Measurements from ENCODE around the gene SLIT3.
A peak's percentile ranks its signal among the peaks of the same experiment; 100 is the strongest.

The SLIT3 gene

GRCh38 chr5:168726342-168726741 lies 574.6 kb downstream of the SLIT3 start:
- DNase-seq: no peak

GRCh38 chr5:168724227-168724626 lies 576.7 kb downstream of the SLIT3 start:
- DNase-seq: no peak

DNA sequence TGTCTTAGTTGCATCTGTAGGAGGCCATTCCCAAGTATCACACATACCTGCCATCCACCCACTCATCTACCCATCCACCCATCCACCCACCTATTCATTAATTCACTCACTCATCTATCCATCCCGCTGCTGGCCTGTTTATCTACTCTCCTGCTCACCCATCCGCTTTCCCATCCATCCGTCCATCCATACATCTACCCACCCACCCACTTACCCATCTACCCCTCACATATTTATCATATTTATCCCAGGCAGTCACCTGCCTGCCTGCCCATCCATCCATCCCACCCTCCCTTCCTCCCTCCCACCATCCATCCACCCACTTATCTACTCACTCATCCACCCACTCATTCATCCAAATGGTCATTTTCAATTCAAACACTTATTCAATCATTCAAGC lies 577.9 kb downstream of the SLIT3 start:
- no peak for DNase-seq

DNA sequence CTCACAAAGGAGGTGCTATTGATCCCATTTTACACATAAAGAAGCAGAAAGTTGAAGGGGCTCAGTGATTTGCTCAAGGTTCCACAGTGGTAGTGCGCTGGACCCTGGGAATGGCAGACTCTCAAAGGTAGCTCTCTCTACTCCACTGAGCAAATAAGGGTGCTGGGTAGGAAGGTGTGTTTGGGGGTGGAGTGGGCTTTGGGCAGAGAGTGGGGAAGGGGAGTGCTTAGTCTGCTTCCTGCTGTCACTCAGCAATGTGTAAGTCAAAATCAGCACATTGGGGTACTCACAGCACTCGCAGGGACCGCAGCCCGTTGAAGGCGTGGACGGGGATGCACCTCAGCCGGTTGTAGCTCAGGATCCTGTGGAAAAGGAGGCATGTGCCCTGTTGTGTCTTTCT lies 579.0 kb downstream of the SLIT3 start:
- DNase-seq: no peak

DNA sequence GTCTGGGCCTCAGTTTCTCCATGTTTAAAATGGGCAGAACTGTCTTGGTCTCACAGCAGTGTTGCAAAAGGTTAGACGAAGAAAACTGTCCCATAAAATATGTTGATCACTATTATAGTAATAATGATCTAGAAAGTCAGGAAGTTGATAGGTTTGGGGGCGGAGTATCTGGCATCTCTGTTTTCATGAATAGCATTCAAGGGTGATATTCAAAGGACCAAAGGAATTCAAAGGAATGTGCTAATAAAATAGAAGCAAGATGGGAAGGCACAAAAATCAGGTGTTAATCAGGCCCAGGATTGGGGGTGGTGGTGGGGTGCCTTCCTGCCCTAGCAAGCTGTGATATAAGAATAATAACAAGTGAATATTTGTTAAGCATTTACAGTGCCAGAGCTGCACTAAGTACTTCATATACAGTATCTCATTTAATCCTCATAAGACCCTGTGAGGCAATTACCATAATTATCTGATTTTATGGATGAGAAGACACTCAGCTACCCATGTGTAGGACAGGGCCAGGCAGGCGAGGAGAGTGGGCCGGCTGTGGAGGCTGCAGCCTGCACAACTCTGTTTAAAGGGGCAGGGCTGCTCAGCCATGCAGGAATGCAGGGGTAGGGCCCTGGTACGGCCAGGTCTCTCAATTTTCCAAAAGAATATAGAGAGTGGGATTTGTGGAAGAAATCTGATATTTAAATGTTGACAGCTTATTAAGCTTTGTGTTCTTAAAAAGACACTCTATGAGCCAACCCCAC lies 579.8 kb downstream of the SLIT3 start:
- no peak for DNase-seq

DNA sequence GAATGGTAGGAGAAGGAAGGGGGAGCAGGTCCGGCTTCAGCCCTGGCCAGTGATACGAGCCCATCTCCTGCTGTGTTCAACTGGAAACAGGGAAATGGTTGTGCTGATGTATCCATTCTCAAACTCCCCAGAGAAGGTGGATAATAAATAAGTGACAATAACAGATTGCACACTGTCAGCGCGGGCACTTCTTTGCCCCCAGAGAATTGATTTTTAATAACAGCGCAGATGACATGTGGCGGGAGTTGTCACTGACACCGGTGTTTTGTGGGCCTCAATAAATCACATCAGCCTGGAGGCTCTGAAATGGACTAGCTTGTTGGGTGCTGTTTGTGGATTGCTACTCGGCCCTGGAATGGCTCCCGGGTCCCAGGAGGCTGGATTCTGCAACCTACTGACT lies 580.4 kb downstream of the SLIT3 start:
- DNase-seq: no peak

DNA sequence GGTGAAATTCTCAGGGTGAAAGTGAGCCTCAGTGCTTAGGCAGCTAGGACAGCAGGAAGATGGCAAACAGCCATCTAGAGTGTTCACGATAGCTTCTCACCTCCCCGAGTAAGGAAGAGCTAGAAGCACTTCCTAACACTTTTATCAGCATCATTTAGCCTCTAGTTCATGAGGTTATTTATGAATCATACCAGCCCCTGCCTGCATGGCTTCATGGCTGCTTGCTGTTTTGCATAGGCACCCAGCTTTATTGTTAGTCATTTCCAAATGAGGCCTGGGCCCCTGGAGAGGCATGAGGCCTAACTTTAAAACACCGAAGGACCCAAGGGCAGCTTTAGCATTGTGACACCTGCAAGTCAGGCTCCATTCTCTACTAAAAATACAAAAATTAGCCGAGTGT lies 586.9 kb downstream of the SLIT3 start:
- peak; percentile 66 for DNase-seq

DNA sequence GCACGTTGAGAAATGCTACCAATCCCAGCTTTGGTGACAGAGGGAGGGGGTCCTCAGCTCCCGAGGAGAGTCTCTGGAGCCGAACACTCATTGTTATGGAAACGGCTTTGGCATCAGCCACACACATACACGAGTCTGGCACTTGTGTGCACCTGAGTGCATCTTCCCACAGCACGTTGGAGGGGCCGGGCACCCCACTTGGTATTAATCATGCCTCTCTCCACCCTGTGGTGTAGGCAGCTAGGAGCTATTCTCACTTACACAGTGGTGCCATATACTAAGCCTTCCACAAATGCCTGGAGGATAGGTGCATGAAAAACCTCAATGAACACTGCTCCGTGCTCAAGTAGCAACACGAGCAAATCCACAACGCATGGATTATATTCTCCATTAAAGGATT lies 587.9 kb downstream of the SLIT3 start:
- no peak for DNase-seq

- peak; percentile 100 for DNase-seq
These were observed 588.5 kb downstream of the SLIT3 start for GRCh38 chr5:168712280-168712924.

DNA sequence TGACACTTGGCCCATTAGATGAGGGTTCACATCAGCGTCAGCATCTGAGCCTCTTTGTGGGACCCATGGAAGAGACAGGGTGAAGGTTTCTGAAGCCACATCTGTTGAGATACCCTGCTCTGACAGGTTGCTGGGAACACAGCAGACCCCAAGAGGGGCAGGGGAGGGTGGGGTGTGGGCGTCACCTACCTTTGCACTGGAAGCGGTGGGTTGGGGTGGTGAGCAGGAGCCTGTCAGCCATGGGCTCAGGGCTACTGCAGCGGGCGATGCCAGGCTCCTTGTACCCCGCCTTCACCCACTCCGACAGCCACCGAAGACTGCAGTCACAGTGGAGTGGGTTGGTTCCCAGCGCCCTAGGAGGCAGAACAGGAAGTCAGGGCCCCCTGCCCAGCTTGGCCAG lies 590.2 kb downstream of the SLIT3 start:
- DNase-seq: no peak

DNA sequence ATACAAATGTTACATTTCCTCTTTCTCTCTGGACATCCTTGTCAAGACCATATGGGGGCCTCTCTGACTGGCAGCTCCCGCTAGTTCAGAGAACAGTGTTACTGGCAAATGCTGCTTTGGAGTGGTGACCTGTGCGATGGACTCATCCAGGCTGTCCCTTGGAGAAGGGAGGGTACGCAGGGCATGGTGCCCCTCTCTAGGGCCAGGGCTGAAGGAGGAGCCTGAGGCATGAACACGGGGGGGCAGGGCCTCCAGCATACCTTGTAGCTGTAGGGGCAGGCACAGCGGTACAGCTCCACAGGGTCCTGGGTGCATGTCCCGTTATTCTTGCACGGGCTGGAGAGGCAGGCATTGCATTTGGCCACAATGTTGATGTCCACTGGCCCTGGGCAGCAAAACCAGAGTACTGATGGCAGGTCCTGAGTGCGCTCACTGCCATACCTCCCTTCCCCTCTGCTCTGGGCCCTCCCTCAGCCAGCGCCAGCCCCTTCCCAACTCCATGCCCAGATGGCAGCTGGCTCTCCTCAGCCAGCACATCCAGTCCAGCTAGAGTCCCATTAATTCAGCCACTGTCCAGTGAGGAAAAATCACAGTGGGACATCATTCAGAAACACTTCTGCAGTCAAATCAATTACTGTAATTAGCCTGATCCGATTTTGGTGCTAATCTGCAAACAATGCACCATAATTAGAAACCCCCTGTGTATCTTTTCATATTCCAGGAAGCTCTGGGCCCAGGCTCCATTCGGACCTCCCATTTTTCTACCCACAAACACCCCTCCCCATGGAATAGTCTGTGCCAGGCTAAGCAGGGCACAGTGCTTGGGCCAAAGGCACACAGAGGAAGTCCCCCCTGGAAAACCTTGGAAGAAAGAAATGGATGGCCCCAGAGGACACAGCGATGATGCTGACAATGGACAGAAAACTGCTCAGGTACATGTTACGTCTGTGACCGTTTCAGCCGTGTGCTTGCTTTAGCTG lies 592.9 kb downstream of the SLIT3 start:
- no peak for DNase-seq

- DNase-seq: peak; percentile 60
These were observed 594.3 kb downstream of the SLIT3 start for GRCh38 chr5:168706655-168707069.

GRCh38 chr5:168705321-168705720 lies 595.6 kb downstream of the SLIT3 start:
- no peak for DNase-seq

- no peak for DNase-seq
These were observed 598.4 kb downstream of the SLIT3 start for GRCh38 chr5:168702511-168702910.

DNA sequence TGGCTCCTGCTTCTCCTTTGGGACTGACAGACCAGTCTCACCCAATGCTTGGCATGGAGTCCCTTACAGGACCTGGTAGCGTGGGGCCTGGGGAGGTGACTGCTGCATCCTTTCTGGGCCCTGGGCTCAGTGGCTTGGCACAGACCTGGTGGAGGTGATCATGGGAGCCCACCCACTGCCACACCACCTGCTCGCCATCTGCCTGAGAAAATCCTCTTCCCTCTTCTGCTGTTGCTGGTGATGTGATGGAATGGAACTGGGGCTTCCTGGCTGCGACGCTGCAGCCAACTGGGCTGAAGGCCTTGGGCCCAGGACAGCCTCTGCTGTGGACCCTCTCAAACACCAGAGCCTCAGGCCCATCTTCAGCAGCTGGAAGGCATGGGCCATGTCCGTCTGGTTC lies 599.3 kb downstream of the SLIT3 start:
- no peak for DNase-seq

DNA sequence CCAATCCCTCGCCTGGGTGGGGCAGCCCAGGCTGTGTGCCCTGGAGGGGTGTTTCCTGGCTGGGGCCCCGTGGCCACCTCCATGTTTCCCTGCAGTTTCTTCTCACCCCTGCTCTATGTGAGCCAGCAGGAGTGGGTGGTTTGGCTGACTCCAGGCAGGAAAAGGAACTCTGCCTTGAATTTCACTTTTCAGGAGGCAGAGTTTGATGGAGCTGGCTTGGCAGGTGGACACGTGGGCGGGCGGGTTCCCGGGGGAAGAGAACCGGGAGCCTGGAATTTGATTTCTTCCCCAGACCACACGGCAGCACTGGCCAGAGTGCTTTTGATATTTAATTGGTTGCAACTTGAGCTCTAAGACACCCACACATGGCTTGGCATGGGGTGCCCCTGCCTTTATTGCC lies 601.9 kb downstream of the SLIT3 start:
- DNase-seq: no peak

- DNase-seq: no peak
These were observed 603.8 kb downstream of the SLIT3 start for GRCh38 chr5:168697034-168697720.

DNA sequence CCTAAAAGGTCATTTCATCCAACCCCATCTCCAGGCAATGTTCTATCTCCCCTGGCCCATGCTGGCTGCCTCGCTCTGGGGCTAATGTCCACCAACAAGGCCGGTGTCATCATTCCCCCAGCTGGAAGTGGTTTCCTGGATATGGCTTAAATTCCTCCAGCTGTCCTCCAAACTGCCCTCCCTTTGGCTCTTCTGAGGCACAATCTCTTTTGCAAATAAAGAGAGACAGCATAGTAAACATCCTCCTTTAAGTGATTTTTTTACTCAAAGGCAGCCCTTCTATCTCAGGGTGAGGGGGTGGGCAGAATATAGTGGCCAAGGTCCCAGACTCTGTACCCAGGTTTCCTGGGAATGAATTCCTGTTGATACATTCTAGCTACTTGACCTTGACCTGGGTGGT lies 604.3 kb downstream of the SLIT3 start:
- DNase-seq: peak; percentile 40

- peak; percentile 86 for DNase-seq
These were observed 605.6 kb downstream of the SLIT3 start for GRCh38 chr5:168695301-168695835.

GRCh38 chr5:168694289-168694688 lies 606.6 kb downstream of the SLIT3 start:
- DNase-seq: no peak

- no peak for DNase-seq
These were observed 607.1 kb downstream of the SLIT3 start for GRCh38 chr5:168693883-168694282.

GRCh38 chr5:168693297-168693696 lies 607.6 kb downstream of the SLIT3 start:
- no peak for DNase-seq
